Prostate gland (tissue), 2 donors: Measurements from ENCODE around the gene HGFAC. TPM values are rescaled to one million over a fixed set of nuclear protein-coding genes. Genes with fewer than 3 reads are reported as not detected.

Experiments used
- DNase-seq: peaks from one replicate; pipeline ENCODE4 v3.0.0-alpha.2; 2019; ENCODE audit warnings: low spot score
- H3K27ac ChIP-seq, 2 donors: fragments of 200-600 bp; sonication (generic); 2 replicates each; pipeline ENCODE4 v1.5.1; 2017 to 2019
- H3K27me3 ChIP-seq: fragments of 200-600 bp; sonication (generic); replicated peaks from 2 replicates; pipeline ENCODE4 v1.5.1; 2019; ENCODE audit not compliant: insufficient read depth
- H3K36me3 ChIP-seq, 2 donors: fragments of 200-600 bp; sonication (generic); 1 replicate in 1 of 2; 2 replicates in 1 of 2; pipeline versions ENCODE4 v1.5.1 to v1.8.1; 2017 to 2019
- H3K4me1 ChIP-seq: fragments of 200-600 bp; sonication (generic); replicated peaks from 2 replicates; pipeline ENCODE4 v1.5.1; 2019
- H3K4me3 ChIP-seq, 2 donors: fragments of 200-600 bp; sonication (generic); 2 replicates each; pipeline ENCODE4 v1.5.1; 2017 to 2019
- H3K9me3 ChIP-seq: fragments of 200-600 bp; sonication (generic); 2 replicates; pipeline ENCODE4 v1.5.1; 2017
- POLR2A ChIP-seq: fragments of 450-650 bp; IDR thresholded peaks from one replicate; pipeline ENCODE4 v1.6.1; 2016; ENCODE audit warnings: antibody characterized with exemption, mild to moderate bottlenecking
- POLR2AphosphoS5 ChIP-seq: sonication (generic); formaldehyde crosslinking; IDR thresholded peaks from one replicate; pipeline ENCODE4 v1.6.1; 2017; ENCODE audit warnings: antibody characterized with exemption
- WGBS: methylation state at CpG from one replicate; pipeline ENCODE4 v1.1.5; 2018; 5-methylcytosine and 5-hydroxymethylcytosine counted together
- intact Hi-C: fragments of 100-400 bp; cut with DNase I; formaldehyde crosslinking; loops from one replicate; pipeline ENCODE4 v1.14.2; 2022
- total RNA-seq, 2 donors: library from RNA; depleted of rRNA; stranded (reverse); fragments of >200 nt; gene quantifications; one replicate each; pipeline ENCODE4 v1.1.0, GENCODE V29; 2016
- TF ChIP-seq, protein P1 (sequence below), 4 experiments: fragments of 200-600 bp in 2 of 4; fragments of 450-650 bp in 2 of 4; sonication (generic) in 2 of 4; IDR thresholded peaks; 1 replicate in 3 of 4; 2 replicates in 1 of 4; pipeline ENCODE4 v1.5.1; 2016 to 2019; ENCODE audit warnings: antibody characterized with exemption in 4 of 4, mild to moderate bottlenecking in 2 of 4, moderate library complexity in 2 of 4

Gene HGFAC
- total RNA-seq, 2 donors from 2014 or later = 0.27 to 1.9 TPM

DNA sequence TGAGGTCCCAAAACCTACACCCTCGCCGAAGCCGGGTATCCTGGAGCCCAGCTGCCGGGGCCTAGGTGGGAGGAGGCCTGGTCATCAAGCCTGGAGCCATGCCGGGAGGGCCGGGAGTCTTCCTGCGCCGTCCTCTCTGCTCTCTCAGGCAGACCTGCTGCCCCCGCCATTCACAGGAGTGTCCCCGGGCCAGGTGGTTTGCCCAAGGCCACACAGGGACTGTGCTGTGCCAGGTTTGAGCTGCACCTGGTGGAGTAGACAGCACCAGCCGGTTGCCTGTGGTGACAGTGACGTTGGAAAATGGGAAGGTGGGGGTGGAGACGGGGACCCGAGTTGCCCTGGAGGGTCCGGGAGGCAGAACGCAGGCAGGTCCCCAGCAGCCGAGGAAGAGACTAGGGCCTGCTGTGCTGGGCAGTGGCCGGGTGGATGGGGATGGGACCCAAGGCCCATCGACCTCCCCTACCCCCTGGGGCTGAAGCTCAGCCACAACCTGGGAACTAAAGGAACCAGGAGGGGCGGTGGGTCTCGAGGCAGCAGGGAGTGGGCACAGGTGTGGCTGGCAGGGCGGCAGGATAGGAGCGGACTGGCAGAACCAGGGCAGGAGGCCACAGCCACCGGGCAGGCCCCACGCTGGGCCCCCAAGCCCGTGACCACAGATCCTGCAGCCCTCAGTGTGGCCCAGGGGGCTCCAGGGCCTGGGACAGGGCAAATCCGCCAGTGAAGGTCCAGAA, 30.8 kb downstream of the HGFAC start:
- Histone ChIP-seq H3K27me3 (peaks cover 9% of the 10 kb centered on the region), H3K4me3 (no peak overlapping the region), H3K27ac (no peak overlapping the region), H3K4me1 (no peaks in the 10 kb centered on the region), H3K9me3 (no peaks in the 10 kb centered on the region), H3K36me3 (no peaks in the 10 kb centered on the region)
- intact Hi-C loops = no loop called here
- 89% methylated on average over 27 of the region's 27 CpGs for WGBS
- DNase-seq = no peak
- TF ChIP-seq POLR2AphosphoS5 = no peak
- TF ChIP-seq, protein P1, sequence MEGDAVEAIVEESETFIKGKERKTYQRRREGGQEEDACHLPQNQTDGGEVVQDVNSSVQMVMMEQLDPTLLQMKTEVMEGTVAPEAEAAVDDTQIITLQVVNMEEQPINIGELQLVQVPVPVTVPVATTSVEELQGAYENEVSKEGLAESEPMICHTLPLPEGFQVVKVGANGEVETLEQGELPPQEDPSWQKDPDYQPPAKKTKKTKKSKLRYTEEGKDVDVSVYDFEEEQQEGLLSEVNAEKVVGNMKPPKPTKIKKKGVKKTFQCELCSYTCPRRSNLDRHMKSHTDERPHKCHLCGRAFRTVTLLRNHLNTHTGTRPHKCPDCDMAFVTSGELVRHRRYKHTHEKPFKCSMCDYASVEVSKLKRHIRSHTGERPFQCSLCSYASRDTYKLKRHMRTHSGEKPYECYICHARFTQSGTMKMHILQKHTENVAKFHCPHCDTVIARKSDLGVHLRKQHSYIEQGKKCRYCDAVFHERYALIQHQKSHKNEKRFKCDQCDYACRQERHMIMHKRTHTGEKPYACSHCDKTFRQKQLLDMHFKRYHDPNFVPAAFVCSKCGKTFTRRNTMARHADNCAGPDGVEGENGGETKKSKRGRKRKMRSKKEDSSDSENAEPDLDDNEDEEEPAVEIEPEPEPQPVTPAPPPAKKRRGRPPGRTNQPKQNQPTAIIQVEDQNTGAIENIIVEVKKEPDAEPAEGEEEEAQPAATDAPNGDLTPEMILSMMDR (IDR thresholded peaks at IDR 0.05) = no peak
- no peak for TF ChIP-seq POLR2A

- intact Hi-C loops = no loop called here
These were observed 31.6 kb downstream of the HGFAC start for GRCh38 chr4:3473181-3473950.

DNA sequence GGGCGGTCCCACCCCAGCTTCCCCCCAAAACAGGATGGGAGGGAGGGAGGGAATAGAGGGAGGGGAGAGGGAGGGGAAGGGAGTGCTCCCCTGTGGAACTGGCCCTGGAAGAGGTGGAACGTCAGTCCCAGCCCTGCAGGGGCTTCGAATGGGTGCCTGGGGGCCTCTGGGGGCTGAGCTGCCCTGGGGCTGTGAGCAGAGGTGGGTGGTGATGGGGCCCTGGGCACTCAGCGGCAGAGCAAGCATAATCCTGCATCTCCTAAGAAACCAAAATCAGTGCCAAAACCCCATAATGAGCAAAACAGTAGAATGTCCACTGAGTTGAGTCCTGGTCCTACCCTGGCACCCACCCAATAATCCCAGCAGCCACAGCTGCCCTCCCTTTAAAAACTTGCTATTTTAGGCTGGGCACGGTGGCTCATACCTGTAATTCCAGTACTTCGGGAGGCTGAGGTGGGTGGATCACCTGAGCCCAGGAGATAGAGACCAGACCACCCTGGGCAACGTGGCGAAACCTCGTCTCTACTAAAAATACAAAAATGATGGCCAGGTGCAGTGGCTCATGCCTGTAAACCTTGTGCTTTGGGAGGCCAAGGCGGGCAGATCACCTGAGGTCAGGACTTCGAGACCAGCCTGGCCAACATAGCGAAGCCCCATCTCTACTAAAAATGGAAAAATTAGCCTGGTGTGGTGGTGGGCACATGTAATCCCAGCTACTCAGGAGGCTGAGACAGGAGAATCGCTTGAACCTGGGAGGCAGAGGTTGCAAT, 32.4 kb downstream of the HGFAC start:
- Histone ChIP-seq H3K36me3 (no peaks in the 10 kb centered on the region), H3K27me3 (peaks cover 9% of the 10 kb centered on the region), H3K4me1 (no peaks in the 10 kb centered on the region), H3K27ac (no peak overlapping the region), H3K9me3 (no peaks in the 10 kb centered on the region), H3K4me3 (no peak overlapping the region)
- intact Hi-C loops = no loop called here
- DNase-seq = no peak
- TF ChIP-seq POLR2A (no peak), POLR2AphosphoS5 (no peak)
- TF ChIP-seq, protein P1 (IDR thresholded peaks at IDR 0.05) = no peak
- WGBS = 76% methylated on average over 13 of the region's 13 CpGs

More at GRCh38 chr4:3473181-3473950, 31.6 kb downstream of the HGFAC start:
- TF ChIP-seq, protein P1 (IDR thresholded peaks at IDR 0.05) = no peak
- no peak for TF ChIP-seq POLR2AphosphoS5
- TF ChIP-seq POLR2A = no peak
- Histone ChIP-seq H3K27ac (no peak overlapping the region), H3K36me3 (no peaks in the 10 kb centered on the region), H3K4me1 (no peaks in the 10 kb centered on the region), H3K27me3 (peaks cover 9% of the 10 kb centered on the region), H3K4me3 (no peak overlapping the region), H3K9me3 (no peaks in the 10 kb centered on the region)
- 62% methylated on average over 41 of the region's 41 CpGs for WGBS
- no peak for DNase-seq

- Histone ChIP-seq H3K27me3 (peaks cover 9% of the 10 kb centered on the region), H3K4me3 (no peak overlapping the region), H3K36me3 (no peaks in the 10 kb centered on the region), H3K9me3 (no peaks in the 10 kb centered on the region), H3K4me1 (no peaks in the 10 kb centered on the region), H3K27ac (no peak overlapping the region)
- WGBS = 65% methylated on average over 15 of the region's 15 CpGs
- no peak for TF ChIP-seq POLR2AphosphoS5
- no peak for TF ChIP-seq POLR2A
- TF ChIP-seq, protein P1 (IDR thresholded peaks at IDR 0.05) = no peak
- intact Hi-C loops = no loop called here
- no peak for DNase-seq
These were observed 33.4 kb downstream of the HGFAC start for GRCh38 chr4:3475041-3475712.
